A549 treated with AZD9567 at 1 μM for 4 hours (cell line): ENCODE results near the gene NPIPB5. TPM values are rescaled to one million over a fixed set of nuclear protein-coding genes. Genes with fewer than 3 reads are reported as not detected.

Experiments used
- total RNA-seq: library from RNA; stranded (reverse); fragments of 200-300 nt; extraction: Qiagen RNA extraction; gene quantifications from 5 replicates; pipeline ENCODE4 v1.2.3, GENCODE V29; 2022; ENCODE audit not compliant: insufficient read depth

Gene NPIPB5
- 27.6 to 38.2 TPM (median 28.1 TPM) in 5 replicates for total RNA-seq

GRCh38 chr16:22510591-22510990 lies at the start of gene NPIPB5:
Gene NPIPB5, plus strand, starts transcription at chr16:22510891. Its CDS starts 2,911 bp downstream, at chr16:22513802.

Other genes starting within 250 kb of the NPIPB5 start
- gene POLR3E, start 213.5 kb upstream of the NPIPB5 start, total RNA-seq, result 32.5 to 59.8 TPM (median 39.9 TPM) in 5 replicates
- 39.0 to 49.4 TPM (median 45.6 TPM) in 5 replicates for gene CDR2, start 136.3 kb upstream of the NPIPB5 start, total RNA-seq